PFSK-1 (cell line): ENCODE measurements around the gene BABAM2.

Experiments
- FOXP2 ChIP-seq: optimal IDR thresholded peaks from 2 replicates; pipeline ENCODE3; 2011; ENCODE audit warnings: borderline replicate concordance, control low read depth, inconsistent platforms; ENCODE audit not compliant: insufficient read depth; ENCODE audit errors: extremely low read length, extremely low read depth
- POLR2AphosphoS5 ChIP-seq: IDR thresholded peaks from 2 replicates; pipeline ENCODE4 v1.6.1; 2012; ENCODE audit warnings: low read depth, mild to moderate bottlenecking, control low read depth, low read length, moderate library complexity
- REST ChIP-seq, 2 experiments: IDR thresholded peaks; 2 replicates each; pipeline versions ENCODE4 v1.6.1 to v1.8.0; 2011 to 2012; ENCODE audit warnings: low read depth in 2 of 2, low read length in 2 of 2, control low read depth in 1 of 2, inconsistent platforms in 1 of 2, mild to moderate bottlenecking in 1 of 2, moderate library complexity in 1 of 2; ENCODE audit not compliant: insufficient read depth in 1 of 2
- SIN3A ChIP-seq: IDR thresholded peaks from 2 replicates; pipeline ENCODE4 v1.6.1; 2012; ENCODE audit warnings: mild to moderate bottlenecking, low read length, moderate library complexity, borderline replicate concordance; ENCODE audit not compliant: insufficient read depth
- TAF1 ChIP-seq: IDR thresholded peaks from 2 replicates; pipeline ENCODE4 v1.6.1; 2012; ENCODE audit warnings: low read length, control low read depth, borderline replicate concordance; ENCODE audit not compliant: insufficient read depth

Gene BABAM2

GRCh38 chr2:27915874-27916273, 25.3 kb downstream of the BABAM2 start:
- TF ChIP-seq SIN3A: no peak
- no peak for TF ChIP-seq FOXP2
- TF ChIP-seq REST (IDR thresholded peaks at IDR 0.05; ENCODE audit: insufficient read depth in 1 of 2, low read depth in 2 of 2, low read length in 2 of 2): no peak
- TF ChIP-seq POLR2AphosphoS5: no peak
- no peak for TF ChIP-seq TAF1

- TF ChIP-seq FOXP2 (no peak), TAF1 (no peak), POLR2AphosphoS5 (no peak), REST (IDR thresholded peaks at IDR 0.05; ENCODE audit: insufficient read depth in 1 of 2, low read depth in 2 of 2, low read length in 2 of 2) (no peak), SIN3A (no peak)
Measured at GRCh38 chr2:27916293-27916995, 25.9 kb downstream of the BABAM2 start.

GRCh38 chr2:27920148-27920885, 29.8 kb downstream of the BABAM2 start:
- TF ChIP-seq POLR2AphosphoS5 (no peak), REST (IDR thresholded peaks at IDR 0.05; ENCODE audit: insufficient read depth in 1 of 2, low read depth in 2 of 2, low read length in 2 of 2) (no peak), TAF1 (no peak), FOXP2 (no peak), SIN3A (no peak)

- TF ChIP-seq SIN3A: no peak
- no peak for TF ChIP-seq REST (IDR thresholded peaks at IDR 0.05; ENCODE audit: insufficient read depth in 1 of 2, low read depth in 2 of 2, low read length in 2 of 2)
- TF ChIP-seq FOXP2: no peak
- no peak for TF ChIP-seq POLR2AphosphoS5
- TF ChIP-seq TAF1: no peak
Measured at GRCh38 chr2:27921424-27921823, 30.9 kb downstream of the BABAM2 start.
